GM23338 (cell line): Measurements from ENCODE around the gene KIFC1. TPM values are rescaled to one million over a fixed set of nuclear protein-coding genes. Genes with fewer than 3 reads are reported as not detected.

ENCODE experiments used
- ATAC-seq: fragments of 200-7000 bp; cut with Tn5 transposase; 3 replicates; pipeline ENCODE4 v1.9.1; 2020
- DNase-seq: peaks from one replicate; pipeline ENCODE4 v3.0.0-alpha.2; 2015; ENCODE audit warnings: low spot score
- H2AFZ ChIP-seq: fragments of 200-600 bp; sonication (generic); 2 replicates; pipeline ENCODE4 v1.8.0; 2016; ENCODE audit warnings: antibody characterized with exemption, mild to moderate bottlenecking, moderate library complexity
- H3F3A ChIP-seq: fragments of 200-600 bp; sonication (generic); replicated peaks from 2 replicates; pipeline ENCODE4 v1.8.0; 2017; ENCODE audit warnings: antibody characterized with exemption, mixed run types, low read depth
- H3K27ac ChIP-seq: fragments of 200-600 bp; sonication (generic); 2 replicates; pipeline ENCODE4 v1.6.1; 2016; ENCODE audit warnings: low read depth
- H3K27me3 ChIP-seq: fragments of 200-600 bp; sonication (generic); 2 replicates; pipeline ENCODE4 v1.8.0; 2016; ENCODE audit warnings: mild to moderate bottlenecking, mixed run types, moderate library complexity; ENCODE audit not compliant: insufficient read depth
- H3K36me3 ChIP-seq: fragments of 200-600 bp; sonication (generic); 2 replicates; pipeline ENCODE4 v1.8.0; 2016; ENCODE audit warnings: mild to moderate bottlenecking; ENCODE audit not compliant: insufficient read depth
- H3K4me1 ChIP-seq: fragments of 200-600 bp; sonication (generic); 2 replicates; pipeline ENCODE4 v1.8.0; 2016; ENCODE audit warnings: mild to moderate bottlenecking, moderate library complexity; ENCODE audit not compliant: insufficient read depth
- H3K4me2 ChIP-seq: fragments of 200-600 bp; sonication (generic); 2 replicates; pipeline ENCODE4 v1.7.1; 2017; ENCODE audit warnings: mixed run types
- H3K4me3 ChIP-seq: fragments of 200-600 bp; sonication (generic); 2 replicates; pipeline ENCODE4 v1.6.1; 2016; ENCODE audit warnings: mixed run types
- H3K79me2 ChIP-seq: fragments of 200-600 bp; sonication (generic); replicated peaks from 2 replicates; pipeline ENCODE4 v1.8.0; 2017; ENCODE audit warnings: mild to moderate bottlenecking; ENCODE audit not compliant: insufficient read depth
- H3K9me2 ChIP-seq: fragments of 200-600 bp; sonication (generic); 2 replicates; pipeline ENCODE4 v1.8.0; 2017; ENCODE audit not compliant: insufficient read depth
- H4K20me1 ChIP-seq: fragments of 200-600 bp; sonication (generic); replicated peaks from 2 replicates; pipeline ENCODE4 v1.8.0; 2017; ENCODE audit warnings: mild to moderate bottlenecking; ENCODE audit not compliant: insufficient read depth
- H3K27ac Mint-ChIP-seq: 2 replicates; pipeline ENCODE4 v1.8.0; 2020; ENCODE audit warnings: inconsistent platforms, mild to moderate bottlenecking, moderate library complexity, mixed read lengths
- H3K27me3 Mint-ChIP-seq: 3 replicates; pipeline ENCODE4 v1.8.0; 2022; ENCODE audit warnings: low read depth, mild to moderate bottlenecking, moderate library complexity, mixed read lengths, inconsistent platforms; ENCODE audit not compliant: insufficient read depth, poor library complexity
- H3K36me3 Mint-ChIP-seq: 3 replicates; pipeline ENCODE4 v1.8.0; 2021; ENCODE audit warnings: low read depth, mild to moderate bottlenecking, inconsistent platforms, moderate library complexity, mixed read lengths
- H3K4me1 Mint-ChIP-seq: 3 replicates; pipeline ENCODE4 v1.8.0; 2020; ENCODE audit warnings: mild to moderate bottlenecking, inconsistent platforms, mixed read lengths
- H3K4me3 Mint-ChIP-seq: 3 replicates; pipeline ENCODE4 v1.8.0; 2021; ENCODE audit warnings: moderate library complexity, mild to moderate bottlenecking, inconsistent platforms, mixed read lengths
- H3K9me3 Mint-ChIP-seq: 3 replicates; pipeline ENCODE4 v1.8.0; 2020; ENCODE audit warnings: moderate library complexity, mild to moderate bottlenecking, inconsistent platforms, mixed read lengths
- EZH2phosphoT487 ChIP-seq: fragments of 200-600 bp; sonication (generic); IDR thresholded peaks from one replicate; pipeline ENCODE4 v1.8.1; 2018; ENCODE audit warnings: antibody characterized with exemption; ENCODE audit not compliant: unreplicated experiment
- JUNB ChIP-seq: IDR thresholded peaks from one replicate; pipeline ENCODE4 v1.6.1; 2016; ENCODE audit warnings: antibody characterized with exemption; ENCODE audit not compliant: unreplicated experiment
- NANOG ChIP-seq: IDR thresholded peaks from 2 replicates; pipeline ENCODE4 v1.6.1; 2016; ENCODE audit warnings: antibody characterized with exemption, borderline replicate concordance
- STAT1 ChIP-seq: IDR thresholded peaks from one replicate; pipeline ENCODE4 v1.6.1; 2016; ENCODE audit warnings: antibody characterized with exemption; ENCODE audit not compliant: unreplicated experiment
- ZNF331 ChIP-seq: fragments of 250-450 bp; sonication (Bioruptor Pico); IDR thresholded peaks from 2 replicates; pipeline ENCODE4 v1.5.0; 2020; ENCODE audit warnings: low read depth, mild to moderate bottlenecking, moderate library complexity
- polyA plus RNA-seq: library from polyadenylated mRNA; unstranded; fragments of >200 nt; fragmentation: Nextera tagmentation; extraction: Ambion mirVana; gene quantifications from 2 replicates; pipeline ENCODE4 v1.2.1, GENCODE V29; 2016
- total RNA-seq: library from RNA; depleted of rRNA; stranded (reverse); fragments of >200 nt; shearing (Covaris generic); gene quantifications from 2 replicates; pipeline ENCODE4 v1.2.3, GENCODE V29; 2014
- TF ChIP-seq, protein P1 (sequence below): fragments of 250-450 bp; sonication (Bioruptor Pico); IDR thresholded peaks from 2 replicates; pipeline ENCODE4 v1.5.0; 2020; ENCODE audit warnings: mild to moderate bottlenecking, moderate library complexity
- TF ChIP-seq, protein P2 (sequence below): IDR thresholded peaks from one replicate; pipeline ENCODE4 v1.6.1; 2018; ENCODE audit warnings: antibody characterized with exemption; ENCODE audit not compliant: unreplicated experiment
- TF ChIP-seq, protein P3 (sequence below), 2 experiments: fragments of 200-600 bp in 1 of 2; sonication (generic) in 1 of 2; conservative IDR thresholded peaks; 2 replicates each; pipeline versions ENCODE4 v1.5.1 to v1.6.1; 2016 to 2017; ENCODE audit warnings: antibody characterized with exemption in 2 of 2, low read depth in 2 of 2, mild to moderate bottlenecking in 2 of 2, moderate library complexity in 1 of 2

Gene KIFC1
- total and polyA plus RNA-seq, 2 experiments from 2014 or later: 10.3 to 61.7 TPM

DNA sequence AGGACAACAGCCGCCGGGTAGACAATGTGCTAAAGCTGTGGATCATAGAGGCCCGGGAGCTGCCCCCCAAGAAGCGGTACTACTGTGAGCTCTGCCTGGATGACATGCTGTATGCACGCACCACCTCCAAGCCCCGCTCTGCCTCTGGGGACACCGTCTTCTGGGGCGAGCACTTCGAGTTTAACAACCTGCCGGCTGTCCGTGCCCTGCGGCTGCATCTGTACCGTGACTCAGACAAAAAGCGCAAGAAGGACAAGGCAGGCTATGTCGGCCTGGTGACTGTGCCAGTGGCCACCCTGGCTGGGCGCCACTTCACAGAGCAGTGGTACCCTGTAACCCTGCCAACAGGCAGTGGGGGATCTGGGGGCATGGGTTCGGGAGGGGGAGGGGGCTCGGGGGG, 46.0 kb downstream of the KIFC1 start:
- Mint-ChIP-seq H3K4me3 (no peak overlapping the region), H3K4me1 (peaks cover 30% of the 10 kb centered on the region), H3K9me3 (no peaks in the 10 kb centered on the region; the same call in 2 of the 3 replicates), H3K36me3 (peaks cover 96% of the 10 kb centered on the region), H3K27ac (no peak overlapping the region), H3K27me3 (peaks cover 17% of the 10 kb centered on the region)
- no peak overlapping the region for H3K4me2 ChIP-seq
- peaks cover 6% of the 10 kb centered on the region; the same call in 1 of the 2 replicates for H3F3A ChIP-seq
- no peak for DNase-seq
- peaks cover 27% of the 10 kb centered on the region for H3K79me2 ChIP-seq
- no peak overlapping the region for H3K4me3 ChIP-seq
- peaks cover 55% of the 10 kb centered on the region for H3K36me3 ChIP-seq
- no peak overlapping the region for H2AFZ ChIP-seq
- TF ChIP-seq, protein P1, sequence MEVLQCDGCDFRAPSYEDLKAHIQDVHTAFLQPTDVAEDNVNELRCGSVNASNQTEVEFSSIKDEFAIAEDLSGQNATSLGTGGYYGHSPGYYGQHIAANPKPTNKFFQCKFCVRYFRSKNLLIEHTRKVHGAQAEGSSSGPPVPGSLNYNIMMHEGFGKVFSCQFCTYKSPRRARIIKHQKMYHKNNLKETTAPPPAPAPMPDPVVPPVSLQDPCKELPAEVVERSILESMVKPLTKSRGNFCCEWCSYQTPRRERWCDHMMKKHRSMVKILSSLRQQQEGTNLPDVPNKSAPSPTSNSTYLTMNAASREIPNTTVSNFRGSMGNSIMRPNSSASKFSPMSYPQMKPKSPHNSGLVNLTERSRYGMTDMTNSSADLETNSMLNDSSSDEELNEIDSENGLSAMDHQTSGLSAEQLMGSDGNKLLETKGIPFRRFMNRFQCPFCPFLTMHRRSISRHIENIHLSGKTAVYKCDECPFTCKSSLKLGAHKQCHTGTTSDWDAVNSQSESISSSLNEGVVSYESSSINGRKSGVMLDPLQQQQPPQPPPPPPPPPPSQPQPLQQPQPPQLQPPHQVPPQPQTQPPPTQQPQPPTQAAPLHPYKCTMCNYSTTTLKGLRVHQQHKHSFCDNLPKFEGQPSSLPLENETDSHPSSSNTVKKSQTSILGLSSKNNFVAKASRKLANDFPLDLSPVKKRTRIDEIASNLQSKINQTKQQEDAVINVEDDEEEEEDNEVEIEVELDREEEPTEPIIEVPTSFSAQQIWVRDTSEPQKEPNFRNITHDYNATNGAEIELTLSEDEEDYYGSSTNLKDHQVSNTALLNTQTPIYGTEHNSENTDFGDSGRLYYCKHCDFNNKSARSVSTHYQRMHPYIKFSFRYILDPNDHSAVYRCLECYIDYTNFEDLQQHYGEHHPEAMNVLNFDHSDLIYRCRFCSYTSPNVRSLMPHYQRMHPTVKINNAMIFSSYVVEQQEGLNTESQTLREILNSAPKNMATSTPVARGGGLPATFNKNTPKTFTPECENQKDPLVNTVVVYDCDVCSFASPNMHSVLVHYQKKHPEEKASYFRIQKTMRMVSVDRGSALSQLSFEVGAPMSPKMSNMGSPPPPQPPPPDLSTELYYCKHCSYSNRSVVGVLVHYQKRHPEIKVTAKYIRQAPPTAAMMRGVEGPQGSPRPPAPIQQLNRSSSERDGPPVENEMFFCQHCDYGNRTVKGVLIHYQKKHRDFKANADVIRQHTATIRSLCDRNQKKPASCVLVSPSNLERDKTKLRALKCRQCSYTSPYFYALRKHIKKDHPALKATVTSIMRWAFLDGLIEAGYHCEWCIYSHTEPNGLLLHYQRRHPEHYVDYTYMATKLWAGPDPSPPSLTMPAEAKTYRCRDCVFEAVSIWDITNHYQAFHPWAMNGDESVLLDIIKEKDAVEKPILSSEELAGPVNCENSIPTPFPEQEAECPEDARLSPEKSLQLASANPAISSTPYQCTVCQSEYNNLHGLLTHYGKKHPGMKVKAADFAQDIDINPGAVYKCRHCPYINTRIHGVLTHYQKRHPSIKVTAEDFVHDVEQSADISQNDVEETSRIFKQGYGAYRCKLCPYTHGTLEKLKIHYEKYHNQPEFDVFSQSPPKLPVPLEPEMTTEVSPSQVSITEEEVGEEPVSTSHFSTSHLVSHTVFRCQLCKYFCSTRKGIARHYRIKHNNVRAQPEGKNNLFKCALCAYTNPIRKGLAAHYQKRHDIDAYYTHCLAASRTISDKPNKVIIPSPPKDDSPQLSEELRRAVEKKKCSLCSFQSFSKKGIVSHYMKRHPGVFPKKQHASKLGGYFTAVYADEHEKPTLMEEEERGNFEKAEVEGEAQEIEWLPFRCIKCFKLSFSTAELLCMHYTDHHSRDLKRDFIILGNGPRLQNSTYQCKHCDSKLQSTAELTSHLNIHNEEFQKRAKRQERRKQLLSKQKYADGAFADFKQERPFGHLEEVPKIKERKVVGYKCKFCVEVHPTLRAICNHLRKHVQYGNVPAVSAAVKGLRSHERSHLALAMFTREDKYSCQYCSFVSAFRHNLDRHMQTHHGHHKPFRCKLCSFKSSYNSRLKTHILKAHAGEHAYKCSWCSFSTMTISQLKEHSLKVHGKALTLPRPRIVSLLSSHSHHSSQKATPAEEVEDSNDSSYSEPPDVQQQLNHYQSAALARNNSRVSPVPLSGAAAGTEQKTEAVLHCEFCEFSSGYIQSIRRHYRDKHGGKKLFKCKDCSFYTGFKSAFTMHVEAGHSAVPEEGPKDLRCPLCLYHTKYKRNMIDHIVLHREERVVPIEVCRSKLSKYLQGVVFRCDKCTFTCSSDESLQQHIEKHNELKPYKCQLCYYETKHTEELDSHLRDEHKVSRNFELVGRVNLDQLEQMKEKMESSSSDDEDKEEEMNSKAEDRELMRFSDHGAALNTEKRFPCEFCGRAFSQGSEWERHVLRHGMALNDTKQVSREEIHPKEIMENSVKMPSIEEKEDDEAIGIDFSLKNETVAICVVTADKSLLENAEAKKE (CRISPR knock-in tag): no peak
- no peak overlapping the region for H3K27ac ChIP-seq
- peaks cover 3% of the 10 kb centered on the region; the same call in 1 of the 2 replicates for H4K20me1 ChIP-seq
- peaks cover 16% of the 10 kb centered on the region for H3K4me1 ChIP-seq
- H3K27me3 ChIP-seq: no peaks in the 10 kb centered on the region
- no peak for ATAC-seq
- no peaks in the 10 kb centered on the region for H3K9me2 ChIP-seq

DNA sequence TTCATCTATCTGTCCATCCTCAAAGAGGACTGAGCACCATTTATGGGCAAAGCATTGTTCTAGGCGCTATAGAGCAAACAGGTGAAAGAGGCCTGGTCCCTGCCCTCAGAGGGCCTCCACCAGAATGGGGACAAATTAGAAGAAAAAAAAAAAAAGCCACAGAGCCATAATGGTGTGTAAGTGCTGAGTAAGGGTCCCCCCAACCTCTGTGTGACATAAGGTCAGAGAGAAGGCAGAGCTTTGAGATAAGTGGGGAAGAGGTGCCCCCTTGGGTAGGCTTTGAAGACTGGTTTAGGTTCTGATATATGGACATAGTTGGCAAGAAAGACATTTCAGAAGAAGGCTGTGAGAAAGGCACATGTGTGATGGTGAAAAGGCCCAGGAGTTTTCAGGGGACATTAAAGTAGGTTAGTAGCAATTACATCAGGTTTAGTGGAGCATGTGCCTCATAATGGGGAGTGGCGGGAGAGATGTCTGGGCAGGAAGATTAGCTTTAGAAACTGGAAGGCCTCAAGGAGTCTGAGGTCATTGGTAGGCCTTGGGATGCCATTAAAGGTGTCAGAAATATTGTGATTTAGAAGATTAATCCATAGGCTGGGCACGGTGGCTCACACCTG, 47.5 kb downstream of the KIFC1 start:
- ATAC-seq (no peak), DNase-seq (no peak)
- 0 out of 2 replicates have a peak overlapping the region, but pooled peaks have one; percentile 66 for H3K27ac ChIP-seq
- H3K4me3 ChIP-seq: no peak overlapping the region
- no peak overlapping the region for H2AFZ ChIP-seq
- peaks cover 3% of the 10 kb centered on the region for H4K20me1 ChIP-seq
- H3K9me2 ChIP-seq: no peaks in the 10 kb centered on the region
- no peak overlapping the region for H3K4me2 ChIP-seq
- H3K4me1 Mint-ChIP-seq: peaks cover 19% of the 10 kb centered on the region
- peaks cover 16% of the 10 kb centered on the region for H3K79me2 ChIP-seq
- H3K27me3 Mint-ChIP-seq: peaks cover 15% of the 10 kb centered on the region
- no peak overlapping the region; the same call in 2 of the 3 replicates for H3K4me3 Mint-ChIP-seq
- 0 out of 2 replicates have a peak, but pooled peaks cover 4% of the 10 kb centered on the region for H3F3A ChIP-seq
- H3K9me3 Mint-ChIP-seq: no peaks in the 10 kb centered on the region; the same call in 2 of the 3 replicates
- H3K27ac Mint-ChIP-seq: peak overlapping the region; percentile 19; the same call in 1 of the 2 replicates
- peaks cover 55% of the 10 kb centered on the region for H3K36me3 ChIP-seq
- peaks cover 98% of the 10 kb centered on the region for H3K36me3 Mint-ChIP-seq
- H3K4me1 ChIP-seq: peaks cover 4% of the 10 kb centered on the region
- no peaks in the 10 kb centered on the region for H3K27me3 ChIP-seq
- TF ChIP-seq ZNF331 (CRISPR knock-in tag) (no peak), JUNB (no peak), NANOG (no peak), EZH2phosphoT487 (no peak), STAT1 (no peak)
- TF ChIP-seq, protein P2, sequence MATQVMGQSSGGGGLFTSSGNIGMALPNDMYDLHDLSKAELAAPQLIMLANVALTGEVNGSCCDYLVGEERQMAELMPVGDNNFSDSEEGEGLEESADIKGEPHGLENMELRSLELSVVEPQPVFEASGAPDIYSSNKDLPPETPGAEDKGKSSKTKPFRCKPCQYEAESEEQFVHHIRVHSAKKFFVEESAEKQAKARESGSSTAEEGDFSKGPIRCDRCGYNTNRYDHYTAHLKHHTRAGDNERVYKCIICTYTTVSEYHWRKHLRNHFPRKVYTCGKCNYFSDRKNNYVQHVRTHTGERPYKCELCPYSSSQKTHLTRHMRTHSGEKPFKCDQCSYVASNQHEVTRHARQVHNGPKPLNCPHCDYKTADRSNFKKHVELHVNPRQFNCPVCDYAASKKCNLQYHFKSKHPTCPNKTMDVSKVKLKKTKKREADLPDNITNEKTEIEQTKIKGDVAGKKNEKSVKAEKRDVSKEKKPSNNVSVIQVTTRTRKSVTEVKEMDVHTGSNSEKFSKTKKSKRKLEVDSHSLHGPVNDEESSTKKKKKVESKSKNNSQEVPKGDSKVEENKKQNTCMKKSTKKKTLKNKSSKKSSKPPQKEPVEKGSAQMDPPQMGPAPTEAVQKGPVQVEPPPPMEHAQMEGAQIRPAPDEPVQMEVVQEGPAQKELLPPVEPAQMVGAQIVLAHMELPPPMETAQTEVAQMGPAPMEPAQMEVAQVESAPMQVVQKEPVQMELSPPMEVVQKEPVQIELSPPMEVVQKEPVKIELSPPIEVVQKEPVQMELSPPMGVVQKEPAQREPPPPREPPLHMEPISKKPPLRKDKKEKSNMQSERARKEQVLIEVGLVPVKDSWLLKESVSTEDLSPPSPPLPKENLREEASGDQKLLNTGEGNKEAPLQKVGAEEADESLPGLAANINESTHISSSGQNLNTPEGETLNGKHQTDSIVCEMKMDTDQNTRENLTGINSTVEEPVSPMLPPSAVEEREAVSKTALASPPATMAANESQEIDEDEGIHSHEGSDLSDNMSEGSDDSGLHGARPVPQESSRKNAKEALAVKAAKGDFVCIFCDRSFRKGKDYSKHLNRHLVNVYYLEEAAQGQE: no peak
- TF ChIP-seq, protein P3, sequence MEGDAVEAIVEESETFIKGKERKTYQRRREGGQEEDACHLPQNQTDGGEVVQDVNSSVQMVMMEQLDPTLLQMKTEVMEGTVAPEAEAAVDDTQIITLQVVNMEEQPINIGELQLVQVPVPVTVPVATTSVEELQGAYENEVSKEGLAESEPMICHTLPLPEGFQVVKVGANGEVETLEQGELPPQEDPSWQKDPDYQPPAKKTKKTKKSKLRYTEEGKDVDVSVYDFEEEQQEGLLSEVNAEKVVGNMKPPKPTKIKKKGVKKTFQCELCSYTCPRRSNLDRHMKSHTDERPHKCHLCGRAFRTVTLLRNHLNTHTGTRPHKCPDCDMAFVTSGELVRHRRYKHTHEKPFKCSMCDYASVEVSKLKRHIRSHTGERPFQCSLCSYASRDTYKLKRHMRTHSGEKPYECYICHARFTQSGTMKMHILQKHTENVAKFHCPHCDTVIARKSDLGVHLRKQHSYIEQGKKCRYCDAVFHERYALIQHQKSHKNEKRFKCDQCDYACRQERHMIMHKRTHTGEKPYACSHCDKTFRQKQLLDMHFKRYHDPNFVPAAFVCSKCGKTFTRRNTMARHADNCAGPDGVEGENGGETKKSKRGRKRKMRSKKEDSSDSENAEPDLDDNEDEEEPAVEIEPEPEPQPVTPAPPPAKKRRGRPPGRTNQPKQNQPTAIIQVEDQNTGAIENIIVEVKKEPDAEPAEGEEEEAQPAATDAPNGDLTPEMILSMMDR (conservative IDR thresholded peaks at IDR 0.05; ENCODE audit: low read depth in 2 of 2): no peak
